GM18909 (cell line): Measurements from ENCODE around the gene CNPY4.

Experiments
- ATAC-seq: cut with Tn5 transposase; IDR thresholded peaks from one replicate; pipeline ENCODE4 v1.9.1; 2021; ENCODE audit warnings: mild to moderate bottlenecking; ENCODE audit not compliant: unreplicated experiment, poor library complexity

The CNPY4 gene

DNA sequence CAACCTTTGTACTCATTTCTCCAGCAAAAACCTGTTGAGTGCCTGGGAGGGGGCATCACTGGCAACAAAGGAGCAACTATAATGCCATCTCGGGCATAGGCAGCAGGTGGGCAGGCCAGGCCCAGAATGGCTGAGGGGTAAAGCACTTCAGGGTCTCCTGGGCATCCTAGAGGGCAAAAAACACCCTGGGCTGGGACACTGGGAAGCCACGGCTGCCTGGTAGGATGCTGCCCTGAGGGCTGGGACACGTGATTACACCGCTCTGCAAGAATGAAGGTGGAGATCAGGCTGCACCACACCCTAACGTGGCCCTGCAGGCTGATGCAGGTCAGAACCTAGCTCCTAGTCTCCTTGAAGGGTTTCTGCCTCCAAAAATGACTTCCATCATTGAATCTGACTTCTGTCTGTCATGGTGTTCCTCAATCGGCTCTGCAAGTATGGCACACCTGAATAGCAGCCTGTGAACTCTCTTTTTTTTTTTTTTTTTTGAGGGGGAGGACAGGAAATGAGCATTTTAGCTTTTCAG, 43.6 kb downstream of the CNPY4 start:
- no peak for ATAC-seq

DNA sequence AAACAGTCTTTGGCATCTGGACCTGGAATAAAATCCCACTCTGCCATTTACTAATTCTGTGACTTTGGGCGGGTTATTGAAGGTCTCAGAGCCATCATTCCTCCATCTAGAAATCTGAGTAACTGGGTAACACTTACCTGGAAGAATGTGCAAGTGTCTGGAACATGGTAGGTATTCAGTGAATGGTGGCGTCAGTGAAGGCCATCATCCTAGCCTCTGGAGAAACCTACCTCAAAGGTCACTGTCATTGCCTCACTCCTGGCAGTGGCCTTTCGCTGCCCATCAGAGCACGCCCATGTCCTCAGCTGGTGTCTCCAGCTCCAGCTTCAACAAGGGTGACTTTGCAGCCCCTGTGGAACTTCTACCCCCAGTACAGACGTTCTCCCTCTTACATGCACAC, 44.4 kb downstream of the CNPY4 start:
- no peak for ATAC-seq

DNA sequence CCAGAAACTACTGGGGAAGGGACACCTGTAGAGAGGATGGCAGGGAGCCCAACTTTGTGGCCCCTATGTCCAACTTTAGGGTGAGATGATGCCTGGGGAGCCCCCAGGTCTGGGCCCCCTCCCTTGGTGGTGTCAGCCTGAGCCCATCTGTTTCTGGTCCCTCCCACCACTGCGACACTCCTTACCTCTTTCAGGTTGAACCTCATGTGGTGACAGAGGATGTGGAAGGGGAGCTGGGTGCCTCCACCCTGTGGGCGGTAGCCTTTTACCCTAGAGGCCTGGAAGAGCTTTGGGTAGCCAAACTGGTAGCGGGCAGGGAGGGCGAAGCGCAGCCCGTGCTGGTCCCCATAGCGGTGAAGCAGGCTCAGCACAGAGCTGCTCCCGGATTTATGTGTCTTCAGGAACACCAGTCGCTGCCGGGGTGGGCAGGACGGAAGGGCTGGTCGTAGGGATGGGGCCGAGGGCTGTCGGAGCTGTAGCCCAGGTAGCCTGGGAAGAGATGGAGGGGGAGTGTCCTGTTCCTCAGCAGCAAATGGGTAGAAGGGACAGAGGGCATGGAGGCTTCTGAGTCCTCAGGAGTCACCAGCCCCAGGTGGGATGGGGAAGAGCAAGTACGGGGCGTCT, 47.0 kb downstream of the CNPY4 start:
- ATAC-seq = no peak

DNA sequence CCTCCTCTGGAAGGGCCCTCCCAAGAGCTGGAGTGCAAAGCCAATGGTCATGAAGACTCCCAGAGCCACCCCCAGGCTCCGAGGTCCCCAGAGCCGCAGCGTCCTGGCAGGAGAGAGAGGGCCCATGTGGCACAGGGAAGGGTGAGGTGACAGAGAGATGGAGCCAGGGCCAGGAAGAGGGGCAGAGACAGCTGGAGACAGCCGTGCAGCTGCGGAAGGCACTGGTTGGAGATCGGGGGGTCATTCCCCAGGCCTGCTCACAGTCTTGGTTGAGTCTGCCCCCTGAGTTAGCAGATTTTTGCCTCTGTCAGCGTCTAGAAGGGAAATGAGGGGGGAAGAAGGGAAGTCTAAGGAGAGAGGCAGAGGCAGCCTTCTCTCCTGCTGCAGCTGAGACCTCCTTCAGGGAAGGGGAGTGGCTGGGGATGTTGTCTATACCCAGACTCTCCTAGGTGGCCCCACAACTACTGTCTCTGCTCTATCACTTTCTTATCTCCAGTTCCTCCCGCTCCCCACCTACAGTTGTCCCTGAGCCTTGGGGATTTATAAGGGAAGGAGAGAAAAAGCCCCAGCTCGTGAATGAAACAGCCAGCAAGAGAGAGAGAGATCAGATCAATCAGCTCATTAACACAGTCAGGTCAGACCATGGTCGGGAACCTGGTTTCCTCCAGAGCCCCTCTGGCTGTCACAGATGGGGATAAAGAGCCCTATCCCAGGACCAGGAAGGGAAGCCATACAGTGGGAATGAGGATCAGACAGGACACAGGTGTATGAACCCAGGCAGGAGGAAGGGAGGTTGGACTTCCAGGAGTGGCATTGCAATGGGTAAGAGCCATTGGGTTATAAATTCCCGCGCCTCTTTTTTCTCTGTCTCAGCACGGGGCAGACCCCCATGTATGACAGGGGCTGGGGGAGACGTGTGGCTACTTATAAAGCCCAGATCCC, 47.8 kb downstream of the CNPY4 start:
- ATAC-seq = no peak

- no peak for ATAC-seq
Observed at GRCh38 chr7:100167912-100168323, 48.5 kb downstream of the CNPY4 start.

DNA sequence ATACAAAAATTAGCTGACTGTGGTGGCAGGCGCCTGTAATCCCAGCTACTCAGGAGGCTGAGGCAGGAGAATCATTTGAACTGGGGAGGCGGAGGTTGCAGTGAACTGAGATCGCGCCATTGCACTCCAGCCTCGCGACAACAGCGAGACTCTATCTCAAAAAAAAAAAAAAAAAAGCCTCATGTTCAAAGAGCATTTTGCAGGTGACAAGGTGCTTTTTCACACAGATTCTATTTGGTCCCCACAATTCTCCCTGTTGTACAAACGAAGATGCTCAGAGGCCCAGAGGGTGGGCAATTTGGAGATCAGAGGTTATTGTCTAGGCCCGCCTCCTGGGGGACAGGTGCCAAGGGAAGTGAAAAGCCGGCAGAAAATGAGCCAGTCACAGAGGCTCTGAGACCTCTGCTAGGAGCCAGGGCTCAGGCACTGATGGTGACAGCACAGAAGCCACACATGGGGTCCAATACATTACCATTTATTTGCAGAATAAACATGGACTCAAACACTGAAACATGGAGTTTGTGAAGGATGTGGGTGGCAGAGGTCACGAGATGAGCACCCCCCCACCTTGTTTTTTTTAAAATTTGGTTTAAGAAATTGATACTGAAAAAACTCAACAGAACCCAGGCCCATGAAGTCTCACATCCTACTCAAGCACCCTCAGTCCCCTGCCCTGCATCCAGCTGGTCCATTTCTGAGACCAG, 49.9 kb downstream of the CNPY4 start:
- no peak for ATAC-seq

GRCh38 chr7:100170101-100170897, 50.9 kb downstream of the CNPY4 start:
- no peak for ATAC-seq

DNA sequence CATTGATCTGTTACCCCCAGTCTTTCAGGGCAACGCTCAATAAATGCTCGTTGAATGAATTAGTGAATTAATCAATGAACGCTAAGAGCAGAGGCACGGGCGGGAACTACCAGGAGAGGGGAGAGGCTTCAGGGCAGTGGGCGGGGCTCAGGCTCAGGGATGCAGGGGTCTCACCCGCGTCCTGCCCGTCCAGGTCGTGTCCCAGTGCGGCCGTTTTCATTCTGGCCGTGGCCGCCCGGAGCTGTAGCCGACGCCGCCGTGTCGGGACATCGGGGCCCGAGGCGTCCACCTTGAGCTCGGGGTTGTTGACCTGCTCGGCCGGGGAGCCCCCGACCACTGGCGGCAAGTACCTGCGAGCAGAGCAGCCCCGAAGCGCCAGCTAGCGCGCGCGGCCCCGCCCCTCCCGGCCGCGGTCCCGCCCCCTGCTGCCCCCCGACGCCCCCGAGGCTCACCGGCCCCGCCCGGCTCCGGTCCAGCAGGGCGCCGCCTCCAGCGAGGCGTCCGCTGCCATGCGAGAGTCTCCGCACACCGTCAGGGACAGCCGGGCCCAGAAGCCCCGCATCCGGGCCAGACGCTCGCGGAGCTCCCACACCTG, 51.8 kb downstream of the CNPY4 start:
- no peak for ATAC-seq

- ATAC-seq = no peak
Observed at GRCh38 chr7:100171840-100172239, 52.4 kb downstream of the CNPY4 start.

DNA sequence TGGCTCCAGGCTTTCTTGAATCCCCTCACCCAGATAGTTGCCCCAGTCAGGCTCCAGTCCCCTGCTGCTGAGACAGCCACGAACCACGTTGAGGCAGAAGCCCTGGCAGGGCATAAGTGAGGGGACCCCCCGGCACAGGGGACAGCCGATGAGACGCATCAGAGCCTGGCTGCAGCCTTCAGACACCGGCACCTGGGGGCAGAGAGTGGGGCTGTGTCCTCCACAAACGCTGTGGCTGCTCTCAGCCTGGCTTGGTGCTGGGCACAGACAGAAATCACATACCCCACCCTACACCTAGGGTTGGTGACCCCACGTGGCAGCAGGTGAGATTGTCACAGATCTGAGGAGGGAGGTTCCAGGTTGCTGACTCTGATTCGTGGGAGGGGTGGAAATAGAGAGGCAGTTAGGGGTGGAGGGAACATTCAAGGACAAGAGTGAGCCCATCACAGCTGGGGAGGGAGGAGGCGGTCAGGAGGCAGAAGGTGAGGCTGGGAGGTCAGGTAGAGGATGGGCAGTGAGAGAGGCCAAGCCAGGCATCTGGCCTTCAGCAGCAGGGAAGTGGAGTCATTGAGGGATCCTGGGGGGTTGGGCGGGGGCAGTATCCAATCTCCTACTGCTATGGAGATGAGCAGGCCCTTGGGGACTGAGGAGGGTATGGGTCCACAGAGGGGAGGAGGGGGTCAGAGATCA, 54.5 kb downstream of the CNPY4 start:
- no peak for ATAC-seq

GRCh38 chr7:100174582-100174981, 55.1 kb downstream of the CNPY4 start:
- no peak for ATAC-seq
